IMR-90 (cell line): ENCODE measurements around the gene ANO7. TPM values are rescaled to one million over a fixed set of nuclear protein-coding genes. Genes with fewer than 3 reads are reported as not detected.

Source experiments
- ATAC-seq: fragments of 200-7000 bp; cut with Tn5 transposase; 2 replicates; pipeline ENCODE4 v1.9.1; 2020; ENCODE audit warnings: low read depth, mild to moderate bottlenecking, moderate library complexity
- BruUV-seq: library from RNA; stranded (reverse); fragments of 400-500 nt; replicated peaks from 2 replicates; lab custom pipeline; 2021; lab: Mats Ljungman, UMichigan
- CTCF ChIA-PET: fragments of 300-600 bp; formaldehyde crosslinking; extraction: SDS; loops from one replicate; lab custom pipeline; 2021; ENCODE audit warnings: antibody characterized with exemption; lab: Yijun Ruan, JAX
- POLR2A ChIA-PET: fragments of 300-600 bp; sonication (Branson Sonifier 250); formaldehyde crosslinking; loops from one replicate; lab custom pipeline; 2022; ENCODE audit warnings: antibody characterized with exemption; ENCODE audit not compliant: unreplicated experiment; lab: Charles Lee
- DNase-seq: peaks from one replicate; pipeline ENCODE4 v3.0.0; 2013
- H2AFZ ChIP-seq: replicated peaks from 2 replicates; pipeline ENCODE3; 2013; ENCODE audit warnings: low read length, mild to moderate bottlenecking; ENCODE audit not compliant: poor library complexity
- H2AK5ac ChIP-seq: 2 replicates; pipeline ENCODE4 v1.6.1; 2013; ENCODE audit warnings: low read depth, low read length, inconsistent platforms
- H2AK9ac ChIP-seq: replicated peaks from 2 replicates; pipeline ENCODE3; 2013; ENCODE audit warnings: mild to moderate bottlenecking, low read depth, low read length, moderate library complexity; ENCODE audit not compliant: poor library complexity
- H2BK120ac ChIP-seq: 2 replicates; pipeline ENCODE4 v1.6.1; 2013; ENCODE audit warnings: low read depth, low read length, inconsistent platforms
- H2BK15ac ChIP-seq: 3 replicates; pipeline ENCODE4 v1.6.1; 2013; ENCODE audit warnings: low read depth, low read length, inconsistent platforms
- H2BK20ac ChIP-seq: 2 replicates; pipeline ENCODE4 v1.6.1; 2013; ENCODE audit warnings: low read depth, mild to moderate bottlenecking, inconsistent platforms, low read length, moderate library complexity
- H2BK5ac ChIP-seq: 2 replicates; pipeline ENCODE4 v1.6.1; 2013; ENCODE audit warnings: mild to moderate bottlenecking, low read depth, low read length, inconsistent platforms; ENCODE audit not compliant: poor library complexity, severe bottlenecking
- H3K14ac ChIP-seq: replicated peaks from 2 replicates; pipeline ENCODE4 v1.6.1; 2013; ENCODE audit warnings: low read depth, low read length, inconsistent platforms
- H3K18ac ChIP-seq: 2 replicates; pipeline ENCODE4 v1.6.1; 2013; ENCODE audit warnings: low read depth, low read length, control low read depth
- H3K23ac ChIP-seq: 2 replicates; pipeline ENCODE4 v1.6.1; 2013; ENCODE audit warnings: low read depth, low read length, inconsistent platforms
- H3K27ac ChIP-seq: 2 replicates; pipeline ENCODE4 v1.5.1; 2013; ENCODE audit warnings: mild to moderate bottlenecking, control low read depth, low read length; ENCODE audit not compliant: insufficient read depth
- H3K27me3 ChIP-seq: 2 replicates; pipeline ENCODE4 v1.6.1; 2013; ENCODE audit warnings: low read length; ENCODE audit not compliant: control insufficient read depth, insufficient read depth
- H3K36me3 ChIP-seq: 2 replicates; pipeline ENCODE4 v1.6.1; 2013; ENCODE audit warnings: low read length, mixed read lengths; ENCODE audit not compliant: control insufficient read depth, insufficient read depth
- H3K4ac ChIP-seq: 2 replicates; pipeline ENCODE4 v1.6.1; 2013; ENCODE audit warnings: low read depth, low read length, inconsistent platforms
- H3K4me1 ChIP-seq: 2 replicates; pipeline ENCODE4 v1.6.1; 2013; ENCODE audit warnings: low read length, mixed read lengths; ENCODE audit not compliant: control insufficient read depth, insufficient read depth
- H3K4me2 ChIP-seq: 2 replicates; pipeline ENCODE4 v1.6.1; 2013; ENCODE audit warnings: low read depth, mild to moderate bottlenecking, control low read depth, low read length, moderate library complexity
- H3K4me3 ChIP-seq: 2 replicates; pipeline ENCODE4 v1.5.1; 2013; ENCODE audit warnings: low read depth, mild to moderate bottlenecking, control low read depth, low read length, moderate library complexity; ENCODE audit not compliant: insufficient read depth
- H3K56ac ChIP-seq: 2 replicates; pipeline ENCODE4 v1.6.1; 2013; ENCODE audit warnings: low read length, inconsistent platforms; ENCODE audit not compliant: insufficient read depth; ENCODE audit errors: extremely low read depth
- H3K79me1 ChIP-seq, 2 experiments: 2 replicates each; pipeline ENCODE4 v1.6.1; 2013; ENCODE audit warnings: low read length in 2 of 2, inconsistent platforms in 1 of 2, low read depth in 1 of 2
- H3K9ac ChIP-seq: 2 replicates; pipeline ENCODE4 v1.6.1; 2013; ENCODE audit warnings: low read depth, low read length, control low read depth
- H3K9me1 ChIP-seq: 2 replicates; pipeline ENCODE4 v1.6.1; 2013; ENCODE audit warnings: low read length, inconsistent platforms; ENCODE audit not compliant: insufficient read depth
- H3K9me3 ChIP-seq: 2 replicates; pipeline ENCODE4 v1.6.1; 2013; ENCODE audit warnings: low read length; ENCODE audit not compliant: control insufficient read depth, insufficient read depth
- H4K20me1 ChIP-seq: 2 replicates; pipeline ENCODE4 v1.6.1; 2013; ENCODE audit warnings: low read length, inconsistent platforms; ENCODE audit not compliant: insufficient read depth
- H4K5ac ChIP-seq: 2 replicates; pipeline ENCODE4 v1.6.1; 2013; ENCODE audit warnings: mild to moderate bottlenecking, low read depth, low read length, control low read depth
- H4K8ac ChIP-seq, 2 experiments: 2 replicates each; pipeline ENCODE4 v1.6.1; 2013; ENCODE audit warnings: low read depth in 2 of 2, low read length in 2 of 2, control low read depth in 1 of 2, inconsistent platforms in 1 of 2
- H4K91ac ChIP-seq: 2 replicates; pipeline ENCODE4 v1.6.1; 2013; ENCODE audit warnings: low read depth, low read length, inconsistent platforms; ENCODE audit not compliant: insufficient read depth
- MXI1 ChIP-seq: IDR thresholded peaks from 2 replicates; pipeline ENCODE4 v1.6.1; 2012; ENCODE audit warnings: low read depth, mild to moderate bottlenecking, low read length, moderate library complexity, borderline replicate concordance
- RCOR1 ChIP-seq: IDR thresholded peaks from 2 replicates; pipeline ENCODE4 v1.6.1; 2012; ENCODE audit warnings: mild to moderate bottlenecking, low read length, improper control_type of control experiment; ENCODE audit not compliant: insufficient replicate concordance
- WGBS, 2 experiments: methylation state at CpG; one replicate each; pipeline versions ENCODE4 v1.1.5 to v1.1.7; 2013; ENCODE audit warnings: missing lambda C conversion rate in 2 of 2; ENCODE audit not compliant: insufficient read length in 1 of 2; ENCODE audit errors: extremely low coverage in 2 of 2; 5-methylcytosine and 5-hydroxymethylcytosine counted together
- dilution Hi-C: fragments of 300-500 bp; cut with HindIII; formaldehyde crosslinking; loops from one replicate; pipeline ENCODE4 v1.14.3; 2018; ENCODE audit warnings: low sequenced_read_pairs; ENCODE audit not compliant: unreplicated experiment
- in situ Hi-C: fragments of 300-500 bp; cut with MboI; formaldehyde crosslinking; loops from 3 replicates; pipeline ENCODE4 v1.14.3; 2019; ENCODE audit warnings: low sequenced_read_pairs, inconsistent platforms, mixed read lengths
- intact Hi-C: fragments of 100-400 bp; cut with micrococcal nuclease; formaldehyde crosslinking; loops from 2 replicates; pipeline ENCODE4 v1.10.0; 2022
- polyA plus RNA-seq, 3 experiments: library from polyadenylated mRNA; depleted of rRNA; stranded (reverse); fragments of >200 nt; gene quantifications; 2 replicates each; pipeline ENCODE4 v1.2.3, GENCODE V29; 2012; ENCODE audit warnings: low replicate concordance in 1 of 3
- total RNA-seq: library from RNA; depleted of rRNA; stranded (reverse); fragments of >200 nt; gene quantifications from 2 replicates; pipeline ENCODE4 v1.2.3, GENCODE V29; 2012
- TF ChIP-seq, protein P1 (sequence below): fragments of 150-350 bp; IDR thresholded peaks from 2 replicates; pipeline ENCODE4 v1.6.1; 2017; ENCODE audit warnings: mild to moderate bottlenecking, antibody characterized with exemption, low read length, low read depth
- TF ChIP-seq, protein P2 (sequence below): fragments of 150-350 bp; IDR thresholded peaks from 2 replicates; pipeline ENCODE4 v1.6.1; 2016; ENCODE audit warnings: low read depth, mild to moderate bottlenecking, low read length, moderate library complexity, borderline replicate concordance

ANO7 gene
- total and polyA plus RNA-seq, 2 of the 4 experiments (the other 2 are of a cell fraction) = 0.36 to 3.4 TPM

DNA sequence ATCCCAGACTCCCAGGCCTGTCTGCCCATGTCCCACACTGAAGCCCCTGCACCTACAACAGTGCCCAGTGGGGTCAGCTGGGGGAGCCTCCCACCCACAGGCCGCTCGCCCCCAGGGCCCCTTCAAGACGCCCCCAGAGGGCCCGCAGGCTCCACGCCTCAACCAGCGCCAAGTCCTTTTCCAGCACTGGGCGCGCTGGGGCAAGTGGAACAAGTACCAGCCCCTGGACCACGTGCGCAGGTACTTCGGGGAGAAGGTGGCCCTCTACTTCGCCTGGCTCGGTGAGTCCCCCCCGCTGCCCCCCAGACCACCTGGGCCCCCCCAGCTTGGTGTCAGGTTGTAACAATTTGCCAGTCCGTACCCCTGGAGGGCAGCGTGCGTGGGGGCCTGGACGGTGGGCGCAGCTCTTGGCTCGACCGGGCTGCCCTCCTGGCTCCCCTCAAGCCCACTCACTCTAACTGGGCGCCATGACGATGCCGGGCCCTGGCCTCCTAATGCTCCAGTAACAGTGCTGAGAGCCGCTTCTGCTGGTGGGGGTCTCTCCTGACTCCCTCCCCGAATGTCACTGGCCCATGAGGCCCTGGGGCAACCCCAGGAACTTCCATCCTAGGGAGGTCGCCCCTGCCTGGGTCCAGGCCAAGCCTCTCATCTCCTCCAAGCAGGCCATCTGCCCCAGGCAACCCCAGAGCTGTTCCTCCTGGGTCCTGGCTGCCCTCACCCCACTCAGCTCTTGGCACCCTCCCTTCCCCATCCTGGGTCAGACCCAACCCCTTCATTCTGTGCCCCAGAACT is 14.9 kb downstream of the ANO7 start:
- Histone ChIP-seq H3K36me3 (no peaks in the 10 kb centered on the region), H2AFZ (no peak overlapping the region), H2AK9ac (no peak overlapping the region), H3K27me3 (peaks cover 4% of the 10 kb centered on the region; the same call in 1 of the 2 replicates), H2BK20ac (no peak overlapping the region), H2BK15ac (no peak overlapping the region), H3K18ac (no peak overlapping the region), H3K4me3 (no peak overlapping the region), H3K56ac (no peak overlapping the region), H4K8ac (no peak overlapping the region), H3K27ac (no peak overlapping the region), H3K79me1 (no peaks in the 10 kb centered on the region), H2BK5ac (no peak overlapping the region), H2BK120ac (no peak overlapping the region), H3K4me1 (no peaks in the 10 kb centered on the region), H4K5ac (no peak overlapping the region), H4K91ac (no peak overlapping the region), H3K9ac (no peak overlapping the region), H3K14ac (no peak overlapping the region), H3K9me3 (no peaks in the 10 kb centered on the region), H3K4me2 (no peak overlapping the region), H4K20me1 (no peaks in the 10 kb centered on the region), H3K23ac (no peak overlapping the region), H2AK5ac (no peak overlapping the region), H3K9me1 (no peaks in the 10 kb centered on the region), H3K4ac (no peak overlapping the region)
- ATAC-seq (no peak), DNase-seq (no peak)
- POLR2A ChIA-PET = no interaction called here
- dilution Hi-C loops (no loop called here), intact Hi-C loops (no loop called here), in situ Hi-C loops (no loop called here)
- CTCF ChIA-PET = no interaction called here
- TF ChIP-seq RCOR1 = no peak
- TF ChIP-seq MXI1 = no peak
- TF ChIP-seq, protein P1, sequence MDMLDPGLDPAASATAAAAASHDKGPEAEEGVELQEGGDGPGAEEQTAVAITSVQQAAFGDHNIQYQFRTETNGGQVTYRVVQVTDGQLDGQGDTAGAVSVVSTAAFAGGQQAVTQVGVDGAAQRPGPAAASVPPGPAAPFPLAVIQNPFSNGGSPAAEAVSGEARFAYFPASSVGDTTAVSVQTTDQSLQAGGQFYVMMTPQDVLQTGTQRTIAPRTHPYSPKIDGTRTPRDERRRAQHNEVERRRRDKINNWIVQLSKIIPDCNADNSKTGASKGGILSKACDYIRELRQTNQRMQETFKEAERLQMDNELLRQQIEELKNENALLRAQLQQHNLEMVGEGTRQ = no peak
- TF ChIP-seq, protein P2, sequence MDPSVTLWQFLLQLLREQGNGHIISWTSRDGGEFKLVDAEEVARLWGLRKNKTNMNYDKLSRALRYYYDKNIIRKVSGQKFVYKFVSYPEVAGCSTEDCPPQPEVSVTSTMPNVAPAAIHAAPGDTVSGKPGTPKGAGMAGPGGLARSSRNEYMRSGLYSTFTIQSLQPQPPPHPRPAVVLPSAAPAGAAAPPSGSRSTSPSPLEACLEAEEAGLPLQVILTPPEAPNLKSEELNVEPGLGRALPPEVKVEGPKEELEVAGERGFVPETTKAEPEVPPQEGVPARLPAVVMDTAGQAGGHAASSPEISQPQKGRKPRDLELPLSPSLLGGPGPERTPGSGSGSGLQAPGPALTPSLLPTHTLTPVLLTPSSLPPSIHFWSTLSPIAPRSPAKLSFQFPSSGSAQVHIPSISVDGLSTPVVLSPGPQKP = no peak
- 92% methylated on average over 9 of the region's 27 CpGs; no CpG with 5 or more reads in 1 of the 2 experiments for WGBS, 2 experiments
- no TSS peak for BruUV-seq
